Skeletal muscle satellite cell (primary cell): Measurements from ENCODE around the gene ANTXR2.
"Not testable (repeated sequence)": the region's sequence is repeated elsewhere in the genome, so short reads cannot be mapped to it uniquely, and the experiment has no call there.

ENCODE experiments used
- H3K27me3 ChIP-seq: 2 replicates; pipeline ENCODE4 v1.7.0; 2013; ENCODE audit warnings: low read length; ENCODE audit not compliant: control insufficient read depth, insufficient read depth
- H3K36me3 ChIP-seq: 2 replicates; pipeline ENCODE4 v1.7.0; 2013; ENCODE audit warnings: mild to moderate bottlenecking, control low read depth, low read length; ENCODE audit not compliant: insufficient read depth
- H3K4me1 ChIP-seq: 2 replicates; pipeline ENCODE4 v1.7.0; 2013; ENCODE audit warnings: low read length; ENCODE audit not compliant: control insufficient read depth, insufficient read depth
- H3K4me2 ChIP-seq: 2 replicates; pipeline ENCODE4 v1.7.0; 2013; ENCODE audit warnings: mild to moderate bottlenecking, low read length
- H3K4me3 ChIP-seq: 2 replicates; pipeline ENCODE4 v1.7.0; 2013; ENCODE audit warnings: low read length
- H3K9ac ChIP-seq: 2 replicates; pipeline ENCODE4 v1.7.0; 2013; ENCODE audit warnings: mild to moderate bottlenecking, low read depth, low read length, moderate library complexity
- H3K9me3 ChIP-seq: replicated peaks from 2 replicates; pipeline ENCODE4 v1.7.0; 2013; ENCODE audit warnings: mild to moderate bottlenecking, control low read depth, low read length

Gene ANTXR2

DNA sequence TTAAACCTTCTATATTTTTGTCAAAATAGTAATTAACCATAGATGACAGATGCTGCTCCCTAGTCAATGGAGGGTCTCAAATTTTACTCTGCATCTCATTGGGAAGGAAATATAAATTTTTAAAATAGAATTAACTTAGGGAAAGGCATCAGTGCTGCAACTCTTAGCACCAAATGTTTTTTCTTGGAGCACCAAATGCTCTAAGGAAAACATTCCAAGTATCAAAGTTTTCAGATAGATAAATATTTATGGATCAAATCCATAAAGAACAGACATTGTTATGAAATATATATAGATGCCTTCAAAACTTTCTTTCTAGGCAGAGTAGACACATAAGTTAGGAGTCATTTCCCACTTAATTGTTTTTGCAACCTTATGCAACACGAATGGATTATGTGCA lies 168.7 kb downstream of the ANTXR2 start:
- Histone ChIP-seq H3K4me1 (no peaks in the 10 kb centered on the region), H3K27me3 (no peaks in the 10 kb centered on the region), H3K4me2 (no peak overlapping the region), H3K9ac (no peak overlapping the region), H3K9me3 (no peaks in the 10 kb centered on the region), H3K36me3 (peaks cover 29% of the 10 kb centered on the region), H3K4me3 (no peak overlapping the region)

DNA sequence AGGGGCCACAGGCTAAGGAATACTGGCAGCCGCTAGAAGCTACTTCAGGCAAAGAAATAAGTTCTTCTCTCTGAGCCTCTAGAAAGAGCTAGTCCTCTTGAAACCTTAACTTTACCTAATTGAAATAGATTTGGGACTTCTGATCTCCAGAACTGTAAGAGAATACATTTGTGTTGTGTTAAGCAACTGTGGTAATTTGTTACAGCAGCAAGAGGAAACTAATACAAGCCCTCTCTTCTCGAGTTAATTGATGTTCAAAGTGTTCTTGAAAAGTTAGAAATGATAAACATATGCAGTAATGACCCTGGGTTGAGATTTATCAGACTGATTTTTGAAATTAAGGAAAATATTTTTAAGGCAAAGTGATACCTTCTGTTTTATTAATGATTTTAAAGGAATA lies 172.8 kb downstream of the ANTXR2 start:
- Histone ChIP-seq H3K4me1 (no peaks in the 10 kb centered on the region), H3K9me3 (no peaks in the 10 kb centered on the region), H3K4me2 (no peak overlapping the region), H3K4me3 (no peak overlapping the region), H3K27me3 (no peaks in the 10 kb centered on the region), H3K9ac (no peak overlapping the region), H3K36me3 (peaks cover 8% of the 10 kb centered on the region)

GRCh38 chr4:79899481-79899880 lies 173.5 kb downstream of the ANTXR2 start:
- H3K4me3 ChIP-seq = no peak overlapping the region
- H3K27me3 ChIP-seq = no peaks in the 10 kb centered on the region
- no peaks in the 10 kb centered on the region for H3K4me1 ChIP-seq
- peaks cover 4% of the 10 kb centered on the region for H3K36me3 ChIP-seq
- no peak overlapping the region for H3K9ac ChIP-seq
- no peak overlapping the region for H3K4me2 ChIP-seq
- no peaks in the 10 kb centered on the region for H3K9me3 ChIP-seq

GRCh38 chr4:79898055-79898454 lies 175.0 kb downstream of the ANTXR2 start:
- Histone ChIP-seq H3K27me3 (no peaks in the 10 kb centered on the region), H3K4me3 (no peak overlapping the region), H3K36me3 (no peaks in the 10 kb centered on the region), H3K4me2 (no peak overlapping the region), H3K9ac (no peak overlapping the region), H3K9me3 (no peaks in the 10 kb centered on the region), H3K4me1 (no peaks in the 10 kb centered on the region)

DNA sequence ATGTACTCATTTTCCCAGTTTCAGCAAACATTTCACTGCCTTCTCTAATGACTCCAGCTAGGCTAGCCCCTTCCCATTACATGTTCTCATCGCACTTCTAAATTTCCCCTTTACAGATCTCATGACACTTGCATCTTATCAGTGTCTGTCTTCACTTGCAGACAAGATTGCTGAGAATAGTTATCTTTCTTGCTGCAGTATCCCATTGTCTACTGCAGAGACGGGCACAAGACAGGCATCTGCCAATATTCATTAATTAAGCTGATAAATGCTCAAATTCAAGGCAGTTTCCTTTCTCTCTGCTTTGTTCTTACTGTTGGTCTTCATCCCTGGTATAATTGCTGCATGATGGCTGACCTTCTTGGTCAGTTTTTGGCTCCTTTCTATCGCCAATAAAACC lies 175.9 kb downstream of the ANTXR2 start:
- no peaks in the 10 kb centered on the region for H3K4me1 ChIP-seq
- H3K4me2 ChIP-seq = no peak overlapping the region
- H3K4me3 ChIP-seq = no peak overlapping the region
- no peaks in the 10 kb centered on the region for H3K36me3 ChIP-seq
- no peaks in the 10 kb centered on the region for H3K9me3 ChIP-seq
- H3K9ac ChIP-seq = no peak overlapping the region
- H3K27me3 ChIP-seq = no peaks in the 10 kb centered on the region

DNA sequence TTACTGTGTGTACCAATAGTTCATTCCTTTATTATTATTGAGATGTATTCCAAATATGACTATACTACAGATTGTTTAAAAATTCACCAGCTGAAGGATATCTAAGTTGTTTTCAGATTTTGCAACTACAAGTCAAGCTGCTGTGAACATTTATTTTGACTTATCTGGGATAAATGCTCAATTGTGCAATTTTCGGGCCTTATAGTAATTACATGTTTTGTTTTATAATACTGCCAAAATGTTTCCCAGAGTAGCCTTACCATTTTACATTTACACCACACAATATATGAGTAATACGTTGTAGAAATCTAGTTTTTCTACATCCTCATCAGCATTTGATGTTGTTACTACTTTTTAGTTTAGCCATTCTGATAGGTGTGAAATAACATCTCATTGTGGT lies 179.6 kb downstream of the ANTXR2 start:
- H3K27me3 ChIP-seq = no peaks in the 10 kb centered on the region
- H3K9me3 ChIP-seq = no peaks in the 10 kb centered on the region
- no peaks in the 10 kb centered on the region for H3K36me3 ChIP-seq
- H3K9ac ChIP-seq = no peak overlapping the region
- H3K4me2 ChIP-seq = no peak overlapping the region
- H3K4me1 ChIP-seq = no peaks in the 10 kb centered on the region
- no peak overlapping the region for H3K4me3 ChIP-seq

DNA sequence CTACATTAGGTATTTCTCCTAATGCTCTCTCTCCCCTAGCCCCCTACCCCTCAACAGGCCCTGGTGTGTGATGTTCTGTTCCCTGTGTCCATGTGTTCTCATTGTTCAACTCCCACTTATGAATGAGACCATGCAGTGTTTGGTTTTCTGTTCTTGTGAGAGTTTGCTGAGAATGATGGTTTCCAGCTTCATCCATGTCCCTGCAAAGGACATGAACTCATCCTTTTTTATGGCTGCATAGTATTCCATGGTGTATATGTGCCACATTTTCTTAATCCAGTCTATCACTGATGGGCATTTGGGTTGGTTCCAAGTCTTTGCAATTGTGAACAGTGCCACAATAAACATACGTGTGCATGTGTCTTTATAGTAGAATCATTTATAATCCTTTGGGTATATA lies 184.0 kb downstream of the ANTXR2 start:
- H3K36me3 ChIP-seq, H3K9ac ChIP-seq, H3K27me3 ChIP-seq, H3K4me3 ChIP-seq, H3K9me3 ChIP-seq, H3K4me1 ChIP-seq, H3K4me2 ChIP-seq: not testable (repeated sequence)

- H3K9me3 ChIP-seq = no peaks in the 10 kb centered on the region
- no peaks in the 10 kb centered on the region for H3K27me3 ChIP-seq
Observed at GRCh38 chr4:79886557-79886956, 186.5 kb downstream of the ANTXR2 start.

DNA sequence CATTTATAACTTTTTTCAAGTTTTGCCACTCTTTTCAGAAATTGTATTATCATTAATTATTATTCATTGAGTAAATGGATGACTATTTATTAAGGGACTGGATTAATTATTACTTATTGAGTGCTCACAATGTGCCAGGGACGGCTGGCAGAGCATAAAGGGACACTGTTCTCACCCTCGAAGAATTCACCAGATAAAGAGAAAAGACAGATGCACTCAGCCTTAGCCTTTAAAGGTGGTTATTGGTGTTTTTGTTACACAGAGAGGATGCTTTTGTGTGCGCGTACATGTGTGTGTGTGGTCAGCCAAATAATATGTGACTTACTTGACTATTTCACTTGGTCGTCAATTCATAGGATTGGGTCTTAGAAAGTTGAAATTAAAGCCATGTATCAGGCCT lies 187.0 kb downstream of the ANTXR2 start:
- Histone ChIP-seq H3K9me3 (no peaks in the 10 kb centered on the region), H3K9ac (no peak overlapping the region), H3K4me2 (no peak overlapping the region), H3K4me1 (no peaks in the 10 kb centered on the region), H3K36me3 (no peaks in the 10 kb centered on the region), H3K4me3 (no peak overlapping the region), H3K27me3 (no peaks in the 10 kb centered on the region)

More at GRCh38 chr4:79886557-79886956, 186.5 kb downstream of the ANTXR2 start:
- no peak overlapping the region for H3K4me2 ChIP-seq
- H3K4me3 ChIP-seq = no peak overlapping the region
- H3K4me1 ChIP-seq = no peaks in the 10 kb centered on the region
- H3K36me3 ChIP-seq = no peaks in the 10 kb centered on the region
- H3K9ac ChIP-seq = no peak overlapping the region

DNA sequence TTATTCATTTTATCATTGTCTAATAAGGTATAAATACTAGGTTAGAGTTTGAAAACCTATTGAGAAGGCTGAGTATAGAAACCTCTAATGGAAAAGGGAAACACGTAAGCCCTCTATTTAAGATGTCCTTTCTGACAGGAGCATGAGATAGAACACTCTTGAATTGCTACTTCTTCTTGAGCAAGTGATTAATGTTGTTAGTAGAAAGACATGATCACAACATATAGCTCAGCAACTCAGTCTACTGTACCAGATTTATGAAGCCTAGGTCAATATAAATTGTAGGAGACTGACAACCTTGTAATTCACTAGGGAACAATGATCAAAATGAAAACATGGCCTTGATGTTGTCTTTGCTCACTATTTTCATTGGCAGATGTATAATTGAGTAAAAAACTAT lies 189.7 kb downstream of the ANTXR2 start:
- Histone ChIP-seq H3K9ac (no peak overlapping the region), H3K4me1 (no peaks in the 10 kb centered on the region), H3K36me3 (no peaks in the 10 kb centered on the region), H3K9me3 (no peaks in the 10 kb centered on the region), H3K4me3 (no peak overlapping the region), H3K4me2 (no peak overlapping the region), H3K27me3 (no peaks in the 10 kb centered on the region)

DNA sequence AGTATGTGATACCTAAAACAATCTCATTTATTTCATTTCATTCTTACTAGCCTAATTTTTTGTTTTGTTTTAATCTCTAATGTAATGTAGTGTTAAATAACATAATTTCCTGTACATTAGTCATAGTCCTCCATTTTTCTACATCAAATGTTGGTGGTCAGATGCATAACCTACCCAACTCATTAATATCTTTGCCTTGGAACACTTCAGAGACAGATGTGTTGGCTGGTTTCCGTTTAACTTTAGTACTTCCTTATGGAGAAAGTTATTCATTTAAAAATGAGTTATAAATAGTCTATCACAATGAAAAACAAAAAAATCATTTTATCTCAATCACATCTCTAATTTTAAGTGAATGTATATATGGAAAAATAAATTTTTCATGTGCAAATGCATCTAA lies 190.2 kb downstream of the ANTXR2 start:
- no peaks in the 10 kb centered on the region for H3K27me3 ChIP-seq
- no peaks in the 10 kb centered on the region for H3K4me1 ChIP-seq
- no peaks in the 10 kb centered on the region for H3K9me3 ChIP-seq

GRCh38 chr4:79881407-79881806 lies 191.6 kb downstream of the ANTXR2 start:
- H3K36me3 ChIP-seq = no peaks in the 10 kb centered on the region
- H3K9ac ChIP-seq = no peak overlapping the region
- H3K4me3 ChIP-seq = no peak overlapping the region
- no peaks in the 10 kb centered on the region for H3K9me3 ChIP-seq
- no peak overlapping the region for H3K4me2 ChIP-seq
- no peaks in the 10 kb centered on the region for H3K4me1 ChIP-seq
- no peaks in the 10 kb centered on the region for H3K27me3 ChIP-seq

More for the DNA sequence above, 190.2 kb downstream of the ANTXR2 start:
- Histone ChIP-seq H3K4me2 (no peak overlapping the region), H3K4me3 (no peak overlapping the region), H3K36me3 (no peaks in the 10 kb centered on the region), H3K9ac (no peak overlapping the region)
